ENCODE data around the gene MEI4. TPM values are rescaled to one million over a fixed set of nuclear protein-coding genes. Genes with fewer than 3 reads are reported as not detected.

The MEI4 gene
- total RNA-seq, 2 donors from 2014 or later = 3.0 TPM; not detected in 1

- H3K27ac ChIP-seq = no peak overlapping the region
- no peak overlapping the region for H3K4me3 ChIP-seq
- no peaks in the 10 kb centered on the region for H3K36me3 ChIP-seq
- 34% methylated on average over 4 of the region's 4 CpGs for WGBS
- H3K4me1 ChIP-seq (replicated peaks) = no peaks in the 10 kb centered on the region
- no peak for DNase-seq (ENCODE audit: low spot score)
- intact Hi-C loops (cut with DNase I) = no loop called here
- no peaks in the 10 kb centered on the region for H3K27me3 ChIP-seq (replicated peaks; ENCODE audit: insufficient read depth)
- H3K9me3 ChIP-seq = no peaks in the 10 kb centered on the region
- TF ChIP-seq CTCF (IDR thresholded peaks at IDR 0.05) (no peak), POLR2AphosphoS5 (IDR thresholded peaks at IDR 0.05) (no peak), POLR2A (IDR thresholded peaks at IDR 0.05) (no peak)
Observed at GRCh38 chr6:77893391-77893790, 240.6 kb downstream of the MEI4 start.

DNA sequence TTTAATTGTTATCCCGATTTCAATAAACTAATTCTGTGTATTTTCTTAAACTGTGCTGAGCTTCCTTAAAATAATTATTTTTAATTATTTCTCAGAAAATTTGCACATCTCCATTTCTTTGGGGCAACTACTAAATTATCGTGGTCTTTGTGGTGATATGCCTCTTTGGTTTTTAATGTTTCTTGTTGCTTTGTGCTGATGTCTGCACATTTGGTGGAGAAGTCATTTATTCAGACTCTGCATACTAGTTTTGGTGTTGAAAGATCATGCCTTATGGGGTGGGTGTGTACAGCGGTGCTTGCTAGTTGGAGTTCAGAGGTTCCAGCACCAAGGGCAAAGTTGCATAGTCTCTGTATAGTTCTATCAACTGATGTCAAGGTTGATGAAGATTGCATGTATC is 253.2 kb downstream of the MEI4 start:
- Histone ChIP-seq H3K36me3 (no peaks in the 10 kb centered on the region), H3K4me3 (no peak overlapping the region), H3K9me3 (no peaks in the 10 kb centered on the region), H3K27ac (no peak overlapping the region), H3K4me1 (replicated peaks) (no peaks in the 10 kb centered on the region), H3K27me3 (replicated peaks; ENCODE audit: insufficient read depth) (no peaks in the 10 kb centered on the region)
- 97% methylated on average over 3 of the region's 3 CpGs for WGBS
- DNase-seq (ENCODE audit: low spot score) = no peak
- intact Hi-C loops (cut with DNase I) = no loop called here
- TF ChIP-seq CTCF (IDR thresholded peaks at IDR 0.05) = no peak
- TF ChIP-seq POLR2A (IDR thresholded peaks at IDR 0.05) = no peak
- no peak for TF ChIP-seq POLR2AphosphoS5 (IDR thresholded peaks at IDR 0.05)

DNA sequence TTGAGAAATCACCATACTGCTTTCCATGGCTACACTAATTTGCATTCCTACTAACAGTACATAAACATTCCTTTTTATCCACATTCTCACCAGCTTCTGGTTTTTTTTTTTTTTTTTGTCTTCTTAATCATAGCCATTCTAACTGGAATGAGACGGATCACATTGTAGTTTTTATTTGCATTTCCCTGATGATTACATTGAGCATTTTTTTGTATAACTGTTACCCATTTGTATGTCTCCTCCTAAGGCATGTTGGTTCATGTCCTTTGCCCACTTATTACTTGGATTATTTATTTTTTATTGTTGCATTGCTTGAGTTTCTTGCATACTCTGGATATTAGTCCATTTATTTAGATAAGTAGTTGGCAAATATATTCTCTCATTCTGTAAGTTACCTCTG is 258.0 kb downstream of the MEI4 start:
- Histone ChIP-seq H3K36me3 (no peaks in the 10 kb centered on the region), H3K27ac (no peak overlapping the region), H3K4me3 (no peak overlapping the region), H3K9me3 (no peaks in the 10 kb centered on the region), H3K27me3 (replicated peaks; ENCODE audit: insufficient read depth) (no peaks in the 10 kb centered on the region), H3K4me1 (replicated peaks) (no peaks in the 10 kb centered on the region)
- no peak for TF ChIP-seq POLR2A (IDR thresholded peaks at IDR 0.05)
- TF ChIP-seq POLR2AphosphoS5 (IDR thresholded peaks at IDR 0.05) = no peak
- no peak for TF ChIP-seq CTCF (IDR thresholded peaks at IDR 0.05)
- intact Hi-C loops (cut with DNase I) = no loop called here
- WGBS = 42% methylated on average over 1 of the region's 1 CpG
- no peak for DNase-seq (ENCODE audit: low spot score)

DNA sequence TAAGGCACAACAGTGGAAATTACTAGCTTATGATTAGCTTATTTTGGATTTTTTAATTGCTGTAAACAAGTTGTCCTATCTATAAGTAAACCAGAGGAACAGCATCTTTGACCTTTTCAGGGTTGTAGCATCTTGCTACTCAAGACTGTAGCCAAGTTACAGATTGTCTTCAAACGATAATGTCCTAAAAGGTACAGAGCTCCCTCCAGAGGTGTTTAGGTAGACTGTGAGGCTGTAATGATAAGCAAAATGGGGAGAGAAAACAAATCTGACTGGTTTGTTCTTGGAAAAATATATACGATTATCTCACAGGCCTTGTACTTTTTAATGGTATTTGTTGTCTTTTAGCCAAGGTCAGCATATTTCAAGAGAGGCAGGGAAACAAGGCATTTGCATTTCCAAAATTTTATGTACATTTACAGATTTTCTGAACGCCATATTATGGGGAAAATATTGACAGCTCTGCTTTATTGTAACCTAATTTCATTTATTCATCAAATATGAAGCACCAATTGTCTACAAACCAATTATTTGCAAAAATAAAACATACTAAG is 273.4 kb downstream of the MEI4 start:
- no peaks in the 10 kb centered on the region for H3K27me3 ChIP-seq (replicated peaks; ENCODE audit: insufficient read depth)
- intact Hi-C loops (cut with DNase I) = no loop called here
- no peak overlapping the region for H3K27ac ChIP-seq
- H3K4me3 ChIP-seq = no peak overlapping the region
- no peaks in the 10 kb centered on the region for H3K4me1 ChIP-seq (replicated peaks)
- TF ChIP-seq POLR2AphosphoS5 (IDR thresholded peaks at IDR 0.05) (no peak), POLR2A (IDR thresholded peaks at IDR 0.05) (no peak), CTCF (IDR thresholded peaks at IDR 0.05) (no peak)
- no peaks in the 10 kb centered on the region for H3K36me3 ChIP-seq
- no peak for DNase-seq (ENCODE audit: low spot score)
- 32% methylated on average over 3 of the region's 3 CpGs for WGBS
- no peaks in the 10 kb centered on the region for H3K9me3 ChIP-seq

GRCh38 chr6:77930382-77930781 is 277.5 kb downstream of the MEI4 start:
- DNase-seq (ENCODE audit: low spot score) = no peak
- TF ChIP-seq CTCF (IDR thresholded peaks at IDR 0.05) (no peak), POLR2AphosphoS5 (IDR thresholded peaks at IDR 0.05) (no peak)
- H3K4me3 ChIP-seq = no peak overlapping the region
- no peaks in the 10 kb centered on the region for H3K9me3 ChIP-seq
- intact Hi-C loops (cut with DNase I) = no loop called here
- no peaks in the 10 kb centered on the region for H3K4me1 ChIP-seq (replicated peaks)
- H3K36me3 ChIP-seq = no peaks in the 10 kb centered on the region
- WGBS = 83% methylated on average over 2 of the region's 2 CpGs
- no peak overlapping the region for H3K27ac ChIP-seq
- no peaks in the 10 kb centered on the region for H3K27me3 ChIP-seq (replicated peaks; ENCODE audit: insufficient read depth)

Measured in prostate gland (tissue), 2 donors.